H1 (cell line): Measurements from ENCODE around the gene OXLD1. TPM values are rescaled to one million over a fixed set of nuclear protein-coding genes. Genes with fewer than 3 reads are reported as not detected.

ENCODE experiments used
- CTCF ChIA-PET: fragments of 300-600 bp; sonication (Branson Sonifier 250); formaldehyde crosslinking; loops from one replicate; lab custom pipeline; 2021; ENCODE audit not compliant: partially characterized antibody; lab: Charles Lee
- POLR2A ChIA-PET: fragments of 300-600 bp; sonication (Branson Sonifier 250); formaldehyde crosslinking; loops from one replicate; lab custom pipeline; 2021; ENCODE audit warnings: inconsistent platforms; ENCODE audit not compliant: partially characterized antibody; lab: Charles Lee
- DNase-seq, 2 experiments: peaks; one replicate each; pipeline versions ENCODE4 v3.0.0 to v3.0.0-alpha.2; 2010 to 2022; ENCODE audit warnings: low spot score in 2 of 2, low read depth in 1 of 2, mixed read lengths in 1 of 2
- FAIRE-seq: peaks from 2 replicates; lab custom pipeline; 2011; peaks lifted over from hg19 to GRCh38; lab: Jason Lieb, UNC
- H2AFZ ChIP-seq: 2 replicates; pipeline ENCODE4 v1.8.1; 2012; ENCODE audit warnings: low read length, inconsistent platforms
- H2AK5ac ChIP-seq: 2 replicates; pipeline ENCODE4 v1.6.1; 2013; ENCODE audit warnings: low read depth, low read length
- H2BK120ac ChIP-seq: replicated peaks from 2 replicates; pipeline ENCODE3; 2013; ENCODE audit warnings: low read depth, low read length, inconsistent platforms
- H2BK12ac ChIP-seq: 2 replicates; pipeline ENCODE4 v1.6.1; 2013; ENCODE audit warnings: low read depth, low read length
- H2BK15ac ChIP-seq: 2 replicates; pipeline ENCODE4 v1.6.1; 2013; ENCODE audit warnings: low read length
- H2BK20ac ChIP-seq: 2 replicates; pipeline ENCODE4 v1.6.1; 2013; ENCODE audit warnings: low read length
- H2BK5ac ChIP-seq: 2 replicates; pipeline ENCODE4 v1.6.1; 2013; ENCODE audit warnings: low read depth, low read length
- H3K14ac ChIP-seq: 2 replicates; pipeline ENCODE4 v1.6.1; 2013; ENCODE audit warnings: inconsistent platforms; ENCODE audit not compliant: insufficient read length
- H3K18ac ChIP-seq: 2 replicates; pipeline ENCODE4 v1.6.1; 2013; ENCODE audit warnings: low read length; ENCODE audit errors: extremely low read depth
- H3K23ac ChIP-seq: 2 replicates; pipeline ENCODE4 v1.6.1; 2013; ENCODE audit warnings: inconsistent platforms; ENCODE audit not compliant: insufficient read length
- H3K23me2 ChIP-seq: 2 replicates; pipeline ENCODE4 v1.6.1; 2013; ENCODE audit warnings: low read depth, low read length
- H3K27ac ChIP-seq: 2 replicates; pipeline ENCODE4 v1.6.1; 2011; ENCODE audit warnings: low read depth, low read length, inconsistent platforms
- H3K27me3 ChIP-seq, 4 experiments: replicated peaks in 1 of 4; 1 replicate in 1 of 4; 2 replicates in 3 of 4; pipeline versions ENCODE4 v1.6.1 to v1.8.1; 2011 to 2013; ENCODE audit warnings: low read length in 3 of 4, mild to moderate bottlenecking in 3 of 4, inconsistent platforms in 2 of 4, mixed read lengths in 2 of 4, moderate library complexity in 1 of 4; ENCODE audit not compliant: control insufficient read depth in 3 of 4, insufficient read depth in 3 of 4; ENCODE audit errors: extremely low read depth in 1 of 4
- H3K36me3 ChIP-seq, 4 experiments: 2 replicates each; pipeline versions ENCODE4 v1.6.1 to v1.8.1; 2011 to 2013; ENCODE audit warnings: mild to moderate bottlenecking in 4 of 4, low read length in 3 of 4, moderate library complexity in 2 of 4, control low read depth in 1 of 4, inconsistent platforms in 1 of 4; ENCODE audit not compliant: insufficient read depth in 4 of 4, control insufficient read depth in 2 of 4
- H3K4ac ChIP-seq: replicated peaks from 2 replicates; pipeline ENCODE3; 2013; ENCODE audit warnings: low read length, low read depth, mixed read lengths, inconsistent platforms; ENCODE audit not compliant: insufficient read length
- H3K4me1 ChIP-seq, 4 experiments: replicated peaks in 1 of 4; 1 replicate in 1 of 4; 2 replicates in 3 of 4; pipeline versions ENCODE4 v1.6.1 to v1.8.1; 2011 to 2013; ENCODE audit warnings: low read length in 3 of 4, inconsistent platforms in 2 of 4, mixed read lengths in 1 of 4; ENCODE audit not compliant: insufficient read depth in 4 of 4, control insufficient read depth in 3 of 4
- H3K4me2 ChIP-seq, 2 experiments: 2 replicates each; pipeline versions ENCODE4 v1.6.1 to v1.8.1; 2011 to 2013; ENCODE audit warnings: low read depth in 2 of 2, low read length in 2 of 2, control low read depth in 1 of 2, inconsistent platforms in 1 of 2, mild to moderate bottlenecking in 1 of 2; ENCODE audit not compliant: insufficient read depth in 1 of 2
- H3K4me3 ChIP-seq, 4 experiments: fragments of 200-600, 300-600 bp in 1 of 4; sonication (generic), shearing (Covaris generic), sonication (Bioruptor Twin) in 1 of 4; 2 replicates each; pipeline versions ENCODE4 v1.5.1 to v1.8.1; 2011 to 2016; ENCODE audit warnings: low read length in 4 of 4, low read depth in 3 of 4, control low read depth in 2 of 4, inconsistent platforms in 2 of 4, mild to moderate bottlenecking in 2 of 4, mixed read lengths in 1 of 4, moderate library complexity in 1 of 4; ENCODE audit not compliant: insufficient read depth in 2 of 4; ENCODE audit errors: extremely low read depth in 1 of 4
- H3K56ac ChIP-seq: replicated peaks from 2 replicates; pipeline ENCODE3; 2013; ENCODE audit warnings: low read depth, mild to moderate bottlenecking, mixed read lengths, low read length, inconsistent platforms; ENCODE audit not compliant: insufficient read length
- H3K79me1 ChIP-seq: 2 replicates; pipeline ENCODE4 v1.6.1; 2013; ENCODE audit warnings: low read depth, low read length, control low read depth
- H3K79me2 ChIP-seq, 2 experiments: 2 replicates each; pipeline versions ENCODE4 v1.6.1 to v1.8.1; 2012 to 2013; ENCODE audit warnings: low read length in 2 of 2, mild to moderate bottlenecking in 2 of 2, inconsistent platforms in 1 of 2; ENCODE audit not compliant: insufficient read depth in 2 of 2, control insufficient read depth in 1 of 2
- H3K9ac ChIP-seq, 4 experiments: replicated peaks in 1 of 4; 1 replicate in 1 of 4; 2 replicates in 3 of 4; pipeline versions ENCODE4 v1.6.1 to v1.8.1; 2011 to 2013; ENCODE audit warnings: low read depth in 3 of 4, low read length in 3 of 4, control low read depth in 2 of 4, mild to moderate bottlenecking in 2 of 4, moderate library complexity in 2 of 4, inconsistent platforms in 1 of 4; ENCODE audit errors: extremely low read depth in 1 of 4
- H3K9me3 ChIP-seq, 2 experiments: 2 replicates each; pipeline versions ENCODE4 v1.6.1 to v1.8.1; 2012 to 2013; ENCODE audit warnings: mild to moderate bottlenecking in 2 of 2, moderate library complexity in 2 of 2, control low read depth in 1 of 2, inconsistent platforms in 1 of 2, low read depth in 1 of 2, low read length in 1 of 2, mixed read lengths in 1 of 2; ENCODE audit not compliant: insufficient read depth in 2 of 2
- H4K20me1 ChIP-seq, 2 experiments: replicated peaks in 1 of 2; 2 replicates each; pipeline versions ENCODE3 to v1.8.1; 2011 to 2013; ENCODE audit warnings: inconsistent platforms in 2 of 2, low read length in 2 of 2, mild to moderate bottlenecking in 1 of 2; ENCODE audit not compliant: insufficient read depth in 2 of 2, control insufficient read depth in 1 of 2
- H4K5ac ChIP-seq: 2 replicates; pipeline ENCODE4 v1.6.1; 2013; ENCODE audit warnings: low read length, low read depth, mixed read lengths, inconsistent platforms; ENCODE audit not compliant: insufficient read length
- H4K8ac ChIP-seq: 2 replicates; pipeline ENCODE4 v1.8.0; 2013; ENCODE audit warnings: mild to moderate bottlenecking, moderate library complexity, low read length, inconsistent platforms; ENCODE audit not compliant: insufficient read depth; ENCODE audit errors: extremely low read depth
- H4K91ac ChIP-seq: replicated peaks from 2 replicates; pipeline ENCODE3; 2013; ENCODE audit warnings: low read length, mixed read lengths, inconsistent platforms; ENCODE audit not compliant: insufficient read length
- EP300 ChIP-seq, 2 experiments: IDR thresholded peaks; 1 replicate in 1 of 2; 2 replicates in 1 of 2; pipeline ENCODE4 v1.6.1; 2011 to 2012; ENCODE audit warnings: low read depth in 2 of 2, low read length in 2 of 2, mild to moderate bottlenecking in 2 of 2, borderline replicate concordance in 1 of 2, inconsistent platforms in 1 of 2, moderate library complexity in 1 of 2
- TAF1 ChIP-seq: IDR thresholded peaks from 2 replicates; pipeline ENCODE4 v1.6.1; 2011; ENCODE audit warnings: mild to moderate bottlenecking, low read depth, low read length
- WGBS, 2 experiments: shearing (Covaris generic) in 1 of 2; methylation state at CpG; one replicate each; pipeline versions ENCODE4 v1.1.6 to v1.1.7; 2013 to 2015; ENCODE audit warnings: low lambda C conversion rate in 2 of 2, mixed read lengths in 2 of 2, inconsistent platforms in 1 of 2, low coverage in 1 of 2, missing lambda C conversion rate in 1 of 2; ENCODE audit not compliant: insufficient replicate concordance in 2 of 2, insufficient coverage in 1 of 2, insufficient read length in 1 of 2; ENCODE audit errors: extremely low coverage in 1 of 2, missing lambda C conversion rate in 1 of 2; 5-methylcytosine and 5-hydroxymethylcytosine counted together
- polyA plus RNA-seq, 7 experiments: library from polyadenylated mRNA; depleted of rRNA in 3 of 7; stranded (reverse) in 5 of 7; unstranded in 2 of 7; fragments of >200 nt in 5 of 7; fragments of 200-250 nt in 2 of 7; gene quantifications; 1 replicate in 5 of 7; 2 replicates in 1 of 7; 4 replicates in 1 of 7; pipeline versions ENCODE4 v1.2.1 to v1.2.3, GENCODE V29; 2011 to 2013; ENCODE audit warnings: missing spikeins in 2 of 7, mixed read lengths in 2 of 7
- total RNA-seq: library from RNA; stranded (reverse); fragmentation: NEBNext Ultra II Directional; extraction: Animal tissue kit (Norgen Biotek cat#: 25700); gene quantifications from 2 replicates; pipeline ENCODE4 v1.2.1, GENCODE V29; 2021

Gene OXLD1
- total and polyA plus RNA-seq, 2 of the 8 experiments (the other 6 are each of a cell fraction or from before 2014, with no cell fraction given), result 41.5 to 61.9 TPM

GRCh38 chr17:81631482-81631881, 34.9 kb downstream of the OXLD1 start:
- H3K56ac ChIP-seq, result no peak overlapping the region
- WGBS, 2 experiments, result 91% methylated on average over 7 of the region's 7 CpGs; no CpG with 5 or more reads in 1 of the 2 experiments
- H4K5ac ChIP-seq, result no peak overlapping the region
- no peak overlapping the region for H2AFZ ChIP-seq
- no peak overlapping the region for H3K18ac ChIP-seq
- no peak overlapping the region for H3K14ac ChIP-seq
- H3K27me3 ChIP-seq, result no peaks in the 10 kb centered on the region
- no peak overlapping the region for H3K4ac ChIP-seq
- no peak overlapping the region for H3K4me2 ChIP-seq
- H3K79me2 ChIP-seq, result peaks cover 7 to 46% of the 10 kb centered on the region in 2 experiments
- H2BK15ac ChIP-seq, result no peak overlapping the region
- no peak overlapping the region for H4K8ac ChIP-seq
- no peak for DNase-seq
- H3K4me3 ChIP-seq, result no peak overlapping the region
- no peaks in the 10 kb centered on the region for H3K9me3 ChIP-seq
- H2BK20ac ChIP-seq, result no peak overlapping the region
- H3K9ac ChIP-seq, result no peak overlapping the region
- H3K23ac ChIP-seq, result no peak overlapping the region
- H3K4me1 ChIP-seq, result no peaks in the 10 kb centered on the region
- FAIRE-seq, result no peak
- no peak overlapping the region for H2BK12ac ChIP-seq
- no peak overlapping the region for H2AK5ac ChIP-seq
- peaks cover 7% of the 10 kb centered on the region for H3K79me1 ChIP-seq
- peaks cover 2% of the 10 kb centered on the region; the same call in 1 of the 2 replicates for H3K23me2 ChIP-seq
- H3K36me3 ChIP-seq, result peaks cover 4 to 34% (median 15%) of the 10 kb centered on the region in 4 experiments; a peak in 5 of 8 replicates
- H2BK5ac ChIP-seq, result no peak overlapping the region
- no peaks in the 10 kb centered on the region for H4K20me1 ChIP-seq
- H2BK120ac ChIP-seq, result no peak overlapping the region
- ChIA-PET POLR2A (interaction anchor here (0.7 to 1.2 kb wide), 4 partner anchors 10 to 79 kb away, joined by 3 to 7 read pairs (median 4); no protein-coding TSS in a partner anchor), CTCF (interaction anchor here (0.6 to 1.4 kb wide), 5 partner anchors 31 to 94 kb away, joined by 3 to 4 read pairs (median 3); no protein-coding TSS in a partner anchor)
- H4K91ac ChIP-seq, result no peak overlapping the region
- no peak overlapping the region for H3K27ac ChIP-seq
- TF ChIP-seq EP300 (IDR thresholded peaks at IDR 0.05; ENCODE audit: borderline replicate concordance in 1 of 2, low read depth in 2 of 2, low read length in 2 of 2), result no peak
- TF ChIP-seq TAF1, result no peak
